ENCODE results near the gene OSBPL10. TPM values are rescaled to one million over a fixed set of nuclear protein-coding genes. Genes with fewer than 3 reads are reported as not detected.
"Not testable (repeated sequence)": the region's sequence is repeated elsewhere in the genome, so short reads cannot be mapped to it uniquely, and the experiment has no call there.

OSBPL10 gene
- total and polyA plus RNA-seq, 5 experiments from 2014 or later, result 0.03 to 11.2 (median 0.08) TPM

DNA sequence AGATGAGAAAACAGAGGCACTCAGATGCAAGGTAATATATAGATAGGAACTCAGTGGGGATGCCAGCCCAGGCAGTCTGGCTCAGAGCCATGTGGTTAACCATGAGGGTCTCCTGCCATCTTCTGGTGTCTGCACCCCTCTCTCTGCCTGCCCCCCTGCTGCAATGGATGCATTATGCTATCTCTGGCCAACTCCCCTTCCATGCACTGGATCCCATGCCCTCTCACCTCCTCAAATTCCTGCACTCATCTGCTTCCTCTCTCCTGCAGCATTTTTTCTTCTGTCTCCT, 285.1 kb downstream of the OSBPL10 start:
- DNase-seq (no peak), ATAC-seq (no peak)
- H3K27ac Mint-ChIP-seq, result no peak overlapping the region
- POLR2A ChIA-PET, result no interaction called here
- H3K4me3 Mint-ChIP-seq, result no peak overlapping the region
- peaks cover 0 to 2% (median 0%) of the 10 kb centered on the region in 5 donors for H3K27me3 Mint-ChIP-seq
- H3K9me3 Mint-ChIP-seq, result peaks cover 0 to under 1% (median 0%) of the 10 kb centered on the region in 9 donors
- no peaks in the 10 kb centered on the region for H3K4me1 Mint-ChIP-seq
- no peaks in the 10 kb centered on the region for H3K36me3 Mint-ChIP-seq

DNA sequence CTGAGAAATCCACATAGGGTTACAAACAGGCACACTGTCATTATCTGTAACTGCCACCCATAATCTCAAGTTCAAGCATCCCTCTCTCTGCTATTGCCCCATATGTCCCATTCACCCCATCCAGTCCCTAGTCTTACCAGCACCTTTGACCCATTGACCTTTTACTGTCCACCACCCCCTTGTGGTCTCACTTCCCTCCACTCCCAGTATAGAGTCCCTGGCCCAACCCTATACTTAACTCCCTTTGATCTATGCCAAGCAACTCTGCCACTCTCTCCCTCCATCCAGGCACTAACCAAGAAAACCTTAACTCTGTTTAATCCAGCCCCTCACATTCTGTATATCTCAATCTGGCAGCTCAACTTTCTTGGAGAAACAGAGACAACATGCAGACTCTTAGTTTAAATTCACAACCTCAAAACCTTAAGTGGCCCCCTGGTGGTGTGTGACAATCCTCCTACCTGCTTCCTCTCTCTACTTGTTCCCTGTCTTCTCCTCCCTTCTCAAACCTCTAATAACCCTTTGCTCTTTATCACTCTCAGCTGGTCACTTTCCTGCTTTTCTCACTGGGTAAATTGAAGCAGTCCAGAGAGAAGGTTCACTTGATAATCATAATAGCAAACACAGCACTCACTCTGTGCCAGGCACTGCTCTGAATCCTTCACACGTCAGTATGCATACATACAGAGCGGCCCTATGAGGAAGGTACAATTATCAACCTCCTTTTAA, 285.6 kb downstream of the OSBPL10 start:
- no peaks in the 10 kb centered on the region for H3K36me3 Mint-ChIP-seq
- H3K27me3 Mint-ChIP-seq, result peaks cover 0 to 2% (median 0%) of the 10 kb centered on the region in 5 donors
- DNase-seq, result peak in 7 of 10 donors; percentile 7 to 30 (median 10)
- H3K4me1 Mint-ChIP-seq, result no peaks in the 10 kb centered on the region
- POLR2A ChIA-PET, result no interaction called here
- no peak overlapping the region for H3K27ac Mint-ChIP-seq
- H3K9me3 Mint-ChIP-seq, result peaks cover 0 to 4% (median 0%) of the 10 kb centered on the region in 9 donors
- peak in 1 of 2 donors; percentile 30 for ATAC-seq
- no peak overlapping the region for H3K4me3 Mint-ChIP-seq

DNA sequence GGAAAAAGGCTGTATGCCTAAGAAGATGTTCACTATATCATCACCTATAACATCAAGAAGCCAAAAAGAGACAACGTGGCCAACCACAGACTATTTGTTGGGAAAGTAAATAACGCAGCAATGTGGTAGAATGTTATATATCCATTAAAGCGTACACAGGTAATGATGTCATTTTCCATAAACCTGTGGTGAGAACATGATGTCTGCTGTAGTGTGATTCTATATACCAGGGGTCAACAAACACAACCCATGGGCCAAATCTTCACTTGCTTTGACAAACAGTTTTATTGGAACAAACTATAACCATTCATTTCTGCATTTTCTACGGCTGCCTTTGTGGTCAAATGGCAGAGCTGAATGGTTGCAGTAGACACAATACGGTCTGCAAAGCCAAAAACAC, 287.7 kb downstream of the OSBPL10 start:
- Mint-ChIP-seq H3K27me3 (peaks cover 0 to under 1% (median 0%) of the 10 kb centered on the region in 5 donors), H3K9me3 (peaks cover 0 to 20% (median 8%) of the 10 kb centered on the region in 9 donors), H3K27ac (no peak overlapping the region), H3K4me3 (no peak overlapping the region), H3K4me1 (peaks cover 0 to 3% (median under 1%) of the 10 kb centered on the region in 4 donors), H3K36me3 (peaks cover 0 to 4% (median 0%) of the 10 kb centered on the region in 3 donors)
- ATAC-seq, result no peak
- POLR2A ChIA-PET, result no interaction called here
- no peak for DNase-seq

DNA sequence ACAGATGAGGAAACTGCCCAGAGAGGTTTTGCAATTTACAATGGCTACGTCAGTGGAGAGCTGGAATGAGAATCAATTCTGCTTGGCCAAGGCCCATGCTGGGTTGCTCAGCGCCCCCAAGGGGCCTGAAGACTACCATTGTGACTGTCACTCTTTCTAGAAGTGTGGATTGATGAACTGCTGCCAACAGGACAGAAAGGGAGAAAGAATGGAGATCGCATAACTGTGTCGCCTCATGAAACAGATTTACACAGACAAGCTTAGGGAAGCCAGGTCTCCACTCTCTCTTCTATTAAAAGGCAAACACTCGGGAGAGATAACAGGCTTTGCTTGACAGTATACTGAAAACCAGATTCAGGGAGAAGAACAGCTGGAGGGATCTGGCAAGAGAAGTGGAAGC, 288.3 kb downstream of the OSBPL10 start:
- Mint-ChIP-seq H3K27me3 (no peaks in the 10 kb centered on the region), H3K27ac (no peak overlapping the region), H3K36me3 (peaks cover 0 to 4% (median 0%) of the 10 kb centered on the region in 3 donors), H3K4me1 (peaks cover 0 to 6% (median 1%) of the 10 kb centered on the region in 4 donors), H3K9me3 (peaks cover 0 to 20% (median 8%) of the 10 kb centered on the region in 9 donors), H3K4me3 (no peak overlapping the region)
- DNase-seq, result no peak
- no peak for ATAC-seq
- POLR2A ChIA-PET, result no interaction called here

DNA sequence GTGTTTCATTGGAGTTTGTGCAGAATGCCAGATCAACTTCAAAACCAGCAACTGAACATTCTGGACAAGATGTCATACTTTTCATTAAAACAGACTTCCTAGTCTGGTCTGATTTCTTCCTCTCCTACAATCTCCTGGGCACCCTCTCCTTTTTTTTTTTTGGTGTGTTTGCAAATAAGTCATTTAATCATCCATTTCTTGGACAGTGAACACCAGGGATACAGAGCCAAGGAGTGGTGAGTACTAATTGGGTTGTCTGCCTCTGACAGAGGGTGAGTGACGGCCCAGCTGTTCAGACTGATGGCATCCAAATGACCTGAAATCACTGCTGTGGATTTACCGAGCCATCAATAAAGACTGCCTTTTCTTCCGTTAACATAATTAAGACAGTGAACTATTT, 290.3 kb downstream of the OSBPL10 start:
- H3K27ac Mint-ChIP-seq, result no peak overlapping the region
- peaks cover 0 to 6% (median 1%) of the 10 kb centered on the region in 4 donors for H3K4me1 Mint-ChIP-seq
- ATAC-seq, result no peak
- DNase-seq, result no peak
- no peak overlapping the region for H3K4me3 Mint-ChIP-seq
- POLR2A ChIA-PET, result no interaction called here
- no peaks in the 10 kb centered on the region for H3K27me3 Mint-ChIP-seq
- H3K9me3 Mint-ChIP-seq, result peaks cover 0 to 20% (median 8%) of the 10 kb centered on the region in 9 donors
- H3K36me3 Mint-ChIP-seq, result peaks cover 0 to 4% (median 0%) of the 10 kb centered on the region in 3 donors

DNA sequence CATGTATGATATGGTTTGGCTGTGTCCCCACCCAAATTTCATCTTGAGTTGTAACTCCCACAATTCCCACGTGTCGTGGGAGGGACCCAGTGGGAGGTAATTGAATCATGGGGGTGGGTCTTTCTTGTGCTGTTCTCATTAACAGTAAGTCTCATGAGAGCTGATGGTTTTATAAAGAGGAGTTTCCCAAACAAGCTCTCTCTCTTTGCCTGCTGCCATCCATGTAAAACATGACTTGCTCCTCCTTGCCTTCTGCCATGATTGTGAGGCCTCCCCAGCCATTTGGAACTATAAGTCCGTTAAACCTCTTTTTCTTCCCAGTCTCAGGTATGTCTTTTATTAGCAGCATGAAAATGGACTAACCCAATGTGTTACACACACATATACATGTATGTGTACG, 291.5 kb downstream of the OSBPL10 start:
- H3K27me3 Mint-ChIP-seq, H3K36me3 Mint-ChIP-seq, ATAC-seq, H3K27ac Mint-ChIP-seq, POLR2A ChIA-PET, H3K4me3 Mint-ChIP-seq, H3K4me1 Mint-ChIP-seq, DNase-seq: not testable (repeated sequence)
- H3K9me3 Mint-ChIP-seq, result peaks cover 0 to 20% (median 8%) of the 10 kb centered on the region in 9 donors

DNA sequence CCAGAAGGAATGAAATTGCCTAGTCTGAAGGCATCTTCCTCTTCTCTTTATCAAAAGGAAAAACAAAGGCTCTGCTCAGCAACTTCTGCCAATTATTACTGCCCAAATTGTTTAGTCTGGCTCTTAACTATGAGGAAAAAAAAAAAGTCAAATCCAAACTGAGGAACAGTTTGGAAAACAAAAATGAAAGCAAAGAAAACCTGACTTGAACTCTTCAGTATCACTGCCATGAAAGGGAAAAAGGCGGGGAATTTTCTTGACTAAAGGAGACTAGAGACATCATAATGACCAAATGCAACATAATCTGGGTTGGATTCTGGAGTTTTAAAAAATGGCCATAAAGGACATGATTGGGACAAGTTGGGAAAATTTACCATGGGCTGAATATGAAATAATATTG, 292.1 kb downstream of the OSBPL10 start:
- peaks cover 0 to under 1% (median 0%) of the 10 kb centered on the region in 5 donors for H3K27me3 Mint-ChIP-seq
- H3K27ac Mint-ChIP-seq, result no peak overlapping the region
- H3K4me1 Mint-ChIP-seq, result peaks cover 0 to 6% (median 1%) of the 10 kb centered on the region in 4 donors
- ATAC-seq (no peak), DNase-seq (no peak)
- POLR2A ChIA-PET, result no interaction called here
- peaks cover 0 to 4% (median 0%) of the 10 kb centered on the region in 3 donors for H3K36me3 Mint-ChIP-seq
- peaks cover 0 to 20% (median 8%) of the 10 kb centered on the region in 9 donors for H3K9me3 Mint-ChIP-seq
- no peak overlapping the region for H3K4me3 Mint-ChIP-seq

DNA sequence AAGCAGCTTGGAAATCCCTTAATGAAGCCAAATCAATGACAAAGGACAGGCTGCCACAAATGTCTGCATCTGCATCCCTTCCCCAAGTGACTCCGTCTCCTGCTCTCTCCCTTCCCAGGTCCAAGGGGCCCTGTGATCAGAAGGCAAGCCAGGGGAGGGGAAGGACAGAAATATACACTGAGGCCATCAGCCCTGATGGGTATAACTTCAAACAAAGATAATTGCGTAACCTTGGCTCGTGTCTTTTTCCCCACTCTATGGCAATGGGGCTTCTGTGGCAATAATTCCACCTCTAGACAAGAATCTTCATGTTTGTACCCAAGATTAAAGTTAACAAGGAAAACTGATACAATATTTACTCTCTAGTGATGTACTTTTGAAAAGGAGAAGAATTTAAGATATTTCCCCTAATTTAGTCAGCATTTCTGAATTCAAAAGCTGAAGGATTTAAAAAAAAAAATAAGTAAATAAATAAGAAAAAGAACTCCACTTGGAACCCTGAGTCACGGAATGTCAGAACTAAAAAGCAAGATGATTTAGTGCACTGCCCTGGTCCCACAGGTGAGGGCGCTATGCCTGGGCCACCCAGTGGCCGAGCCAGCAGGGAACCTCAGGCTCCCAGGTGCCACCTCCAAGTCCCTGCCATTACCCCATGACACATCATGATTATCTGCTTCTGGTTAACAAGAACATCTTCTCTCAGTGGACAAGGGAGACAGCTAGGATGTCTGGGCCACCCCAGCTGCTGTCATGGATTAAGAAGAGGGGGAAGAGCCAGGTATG, 293.9 kb downstream of the OSBPL10 start:
- peaks cover 0 to 6% (median 1%) of the 10 kb centered on the region in 4 donors for H3K4me1 Mint-ChIP-seq
- H3K27me3 Mint-ChIP-seq, result peaks cover 0 to 5% (median 0%) of the 10 kb centered on the region in 5 donors
- H3K27ac Mint-ChIP-seq, result no peak overlapping the region
- DNase-seq (no peak), ATAC-seq (no peak)
- H3K4me3 Mint-ChIP-seq, result no peak overlapping the region
- POLR2A ChIA-PET, result no interaction called here
- peaks cover 0 to 20% (median 8%) of the 10 kb centered on the region in 9 donors for H3K9me3 Mint-ChIP-seq
- H3K36me3 Mint-ChIP-seq, result peaks cover 0 to 4% (median 0%) of the 10 kb centered on the region in 3 donors

DNA sequence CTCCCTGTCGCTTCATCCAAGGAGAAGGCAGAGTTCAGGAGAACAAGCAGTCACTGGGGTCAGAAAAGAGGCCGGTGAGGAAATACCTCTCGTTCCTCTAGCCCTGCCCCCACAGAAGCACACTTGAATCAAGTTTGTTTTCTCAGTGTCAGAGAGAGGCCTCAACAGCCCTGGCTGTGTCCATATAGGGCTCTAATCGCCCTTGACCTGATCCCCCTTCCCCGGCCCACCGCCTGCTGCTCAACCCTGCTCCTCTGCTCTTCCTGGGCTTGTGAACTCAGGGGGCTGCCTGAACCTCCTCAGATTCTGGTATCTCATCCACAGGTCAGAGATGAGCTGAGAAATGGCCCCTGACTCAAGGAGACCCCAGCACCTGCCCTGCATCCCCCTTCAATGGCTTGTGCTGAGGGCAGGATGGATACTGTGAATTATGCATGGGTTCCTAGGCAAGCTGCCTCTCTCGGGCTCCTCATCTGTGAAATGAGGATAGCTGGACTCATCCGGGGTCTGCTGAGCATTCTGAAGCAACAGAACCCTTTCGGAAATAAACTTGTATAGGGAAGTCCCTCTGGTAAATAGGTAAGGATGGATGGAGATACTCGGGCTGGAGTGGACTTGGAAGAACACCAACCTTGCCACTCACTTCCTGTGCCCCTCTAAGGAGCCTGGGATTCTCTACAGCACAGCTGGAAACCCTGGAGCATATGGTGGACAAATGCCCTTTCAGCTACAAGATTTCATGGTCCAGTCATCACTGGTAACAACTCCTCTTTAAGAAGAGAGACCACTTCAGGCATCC, 300.8 kb downstream of the OSBPL10 start:
- H3K9me3 Mint-ChIP-seq, result no peaks in the 10 kb centered on the region
- no peaks in the 10 kb centered on the region for H3K4me1 Mint-ChIP-seq
- ATAC-seq (no peak), DNase-seq (no peak)
- peak overlapping the region in 1 of 10 donors; percentile 28 for H3K27ac Mint-ChIP-seq
- POLR2A ChIA-PET, result no interaction called here
- H3K27me3 Mint-ChIP-seq, result peaks cover 0 to 5% (median 0%) of the 10 kb centered on the region in 5 donors
- H3K4me3 Mint-ChIP-seq, result no peak overlapping the region
- no peaks in the 10 kb centered on the region for H3K36me3 Mint-ChIP-seq

DNA sequence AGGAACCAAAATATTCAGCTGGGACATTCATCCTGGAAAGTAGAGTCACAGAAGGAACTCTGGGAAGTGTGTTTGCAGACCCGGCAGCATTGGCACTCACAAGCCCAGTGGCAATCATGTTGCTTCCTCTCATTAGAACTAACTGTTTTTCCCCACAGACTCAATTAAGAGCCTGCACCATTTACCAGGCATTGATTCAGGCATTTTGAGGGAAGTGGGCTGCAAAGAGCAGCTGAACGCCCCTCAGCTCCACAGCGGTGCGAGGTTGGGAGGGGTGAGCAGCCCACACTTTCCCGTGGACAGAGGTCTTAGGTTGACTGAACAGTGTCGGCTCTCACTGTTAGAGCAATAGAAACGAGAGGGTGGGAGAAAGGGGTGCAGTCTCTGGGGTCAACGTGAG, 304.5 kb downstream of the OSBPL10 start:
- no peak for DNase-seq
- no peaks in the 10 kb centered on the region for H3K4me1 Mint-ChIP-seq
- H3K4me3 Mint-ChIP-seq, result no peak overlapping the region
- ATAC-seq, result no peak
- no peaks in the 10 kb centered on the region for H3K27me3 Mint-ChIP-seq
- H3K36me3 Mint-ChIP-seq, result peaks cover 0 to 1% (median 0%) of the 10 kb centered on the region in 3 donors
- no peak overlapping the region for H3K27ac Mint-ChIP-seq
- POLR2A ChIA-PET, result no interaction called here
- no peaks in the 10 kb centered on the region for H3K9me3 Mint-ChIP-seq

DNA sequence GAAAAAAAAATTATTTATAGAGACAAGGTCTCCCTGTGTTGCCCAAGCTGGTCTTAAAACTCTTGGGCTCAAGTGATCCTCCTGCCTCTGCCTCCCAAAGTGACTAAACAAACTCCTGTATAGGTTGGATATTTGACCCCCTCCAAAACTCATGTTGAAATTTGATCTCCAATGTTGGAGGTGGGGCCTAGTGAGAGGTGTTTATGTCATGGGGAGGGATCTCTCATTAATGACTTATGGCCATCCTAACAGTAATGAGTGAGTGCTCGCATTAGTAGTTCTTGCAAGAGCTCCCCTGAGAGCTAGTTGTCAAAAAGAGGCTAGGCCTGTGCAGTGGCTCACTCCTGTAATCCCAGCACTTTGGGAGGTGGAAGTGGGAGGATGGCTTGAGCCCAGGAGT, 307.1 kb downstream of the OSBPL10 start:
- Mint-ChIP-seq H3K27ac (no peak overlapping the region), H3K4me3 (no peak overlapping the region), H3K9me3 (peaks cover 0 to 6% (median 0%) of the 10 kb centered on the region in 9 donors), H3K36me3 (peaks cover 0 to 1% (median 0%) of the 10 kb centered on the region in 3 donors), H3K4me1 (no peaks in the 10 kb centered on the region), H3K27me3 (peaks cover 0 to 12% (median 0%) of the 10 kb centered on the region in 5 donors)
- POLR2A ChIA-PET, result no interaction called here
- ATAC-seq (no peak), DNase-seq (no peak)

DNA sequence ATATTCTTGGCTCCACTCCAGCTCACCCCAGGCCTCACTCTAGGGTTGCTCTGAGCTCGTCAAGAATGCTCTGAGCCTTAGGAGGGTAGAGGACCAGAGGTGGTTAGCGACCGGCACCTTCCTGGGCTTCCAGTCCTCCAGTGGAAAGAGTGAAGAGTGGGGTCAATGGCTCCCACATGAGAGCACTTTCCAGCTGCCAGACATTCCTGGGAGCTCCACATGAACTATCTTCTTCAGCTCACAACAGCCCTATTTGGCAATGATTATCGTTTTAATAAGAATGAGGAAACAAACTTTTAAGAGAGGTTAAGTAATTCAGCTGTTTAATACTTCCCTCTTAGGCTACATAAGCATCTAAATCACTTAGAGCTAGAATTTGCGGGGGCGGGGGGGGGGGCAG, 309.1 kb downstream of the OSBPL10 start:
- peaks cover 0 to 6% (median 0%) of the 10 kb centered on the region in 9 donors for H3K9me3 Mint-ChIP-seq
- peaks cover 0 to 12% (median 0%) of the 10 kb centered on the region in 5 donors for H3K27me3 Mint-ChIP-seq
- DNase-seq, result no peak
- no peak overlapping the region for H3K27ac Mint-ChIP-seq
- no peaks in the 10 kb centered on the region for H3K4me1 Mint-ChIP-seq
- peaks cover 0 to 1% (median 0%) of the 10 kb centered on the region in 3 donors for H3K36me3 Mint-ChIP-seq
- no peak for ATAC-seq
- POLR2A ChIA-PET, result interaction anchor here (0.6 to 0.8 kb wide), 2 partner anchors 99 to 686 kb away, joined by 3 read pairs; no protein-coding TSS in a partner anchor
- no peak overlapping the region for H3K4me3 Mint-ChIP-seq

Measured in naive thymus-derived CD8-positive, alpha-beta T cell (primary cell).